ENCODE data around the gene C11orf68.

DNA sequence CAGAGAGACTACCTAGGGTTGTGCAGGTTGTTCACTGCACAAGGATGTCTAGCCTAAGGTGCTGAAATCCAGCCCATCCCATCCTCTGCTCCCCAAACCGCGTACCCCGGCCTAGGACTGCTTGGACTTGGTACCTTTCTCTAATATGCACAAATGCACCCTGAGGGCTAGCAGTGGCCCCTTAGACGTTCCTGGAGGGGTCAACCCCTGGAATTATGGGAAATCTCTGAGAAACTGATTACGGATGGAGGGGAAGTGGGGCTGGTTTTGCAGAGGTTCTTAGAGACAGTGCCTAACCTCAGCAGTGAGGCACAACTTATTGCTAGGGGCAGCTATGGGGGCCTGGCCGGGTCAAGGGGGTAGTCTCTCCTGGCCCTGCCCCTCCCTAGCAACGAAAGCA, 2.5 kb downstream of the C11orf68 start:
- no peak for TF ChIP-seq TCF7 (CRISPR knock-in tag; IDR thresholded peaks at IDR 0.05; ENCODE audit: low read depth)
- TF ChIP-seq, protein P1, sequence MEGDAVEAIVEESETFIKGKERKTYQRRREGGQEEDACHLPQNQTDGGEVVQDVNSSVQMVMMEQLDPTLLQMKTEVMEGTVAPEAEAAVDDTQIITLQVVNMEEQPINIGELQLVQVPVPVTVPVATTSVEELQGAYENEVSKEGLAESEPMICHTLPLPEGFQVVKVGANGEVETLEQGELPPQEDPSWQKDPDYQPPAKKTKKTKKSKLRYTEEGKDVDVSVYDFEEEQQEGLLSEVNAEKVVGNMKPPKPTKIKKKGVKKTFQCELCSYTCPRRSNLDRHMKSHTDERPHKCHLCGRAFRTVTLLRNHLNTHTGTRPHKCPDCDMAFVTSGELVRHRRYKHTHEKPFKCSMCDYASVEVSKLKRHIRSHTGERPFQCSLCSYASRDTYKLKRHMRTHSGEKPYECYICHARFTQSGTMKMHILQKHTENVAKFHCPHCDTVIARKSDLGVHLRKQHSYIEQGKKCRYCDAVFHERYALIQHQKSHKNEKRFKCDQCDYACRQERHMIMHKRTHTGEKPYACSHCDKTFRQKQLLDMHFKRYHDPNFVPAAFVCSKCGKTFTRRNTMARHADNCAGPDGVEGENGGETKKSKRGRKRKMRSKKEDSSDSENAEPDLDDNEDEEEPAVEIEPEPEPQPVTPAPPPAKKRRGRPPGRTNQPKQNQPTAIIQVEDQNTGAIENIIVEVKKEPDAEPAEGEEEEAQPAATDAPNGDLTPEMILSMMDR (IDR thresholded peaks at IDR 0.05): no peak
